ENCODE results near the gene FNIP1. TPM values are rescaled to one million over a fixed set of nuclear protein-coding genes. Genes with fewer than 3 reads are reported as not detected.
"Not testable (repeated sequence)": the region's sequence is repeated elsewhere in the genome, so short reads cannot be mapped to it uniquely, and the experiment has no call there.

FNIP1 gene
- polyA plus RNA-seq, 1 donor (not counting 4 experiments of a cell fraction or from before 2014, with no cell fraction given) = 14.6 TPM

DNA sequence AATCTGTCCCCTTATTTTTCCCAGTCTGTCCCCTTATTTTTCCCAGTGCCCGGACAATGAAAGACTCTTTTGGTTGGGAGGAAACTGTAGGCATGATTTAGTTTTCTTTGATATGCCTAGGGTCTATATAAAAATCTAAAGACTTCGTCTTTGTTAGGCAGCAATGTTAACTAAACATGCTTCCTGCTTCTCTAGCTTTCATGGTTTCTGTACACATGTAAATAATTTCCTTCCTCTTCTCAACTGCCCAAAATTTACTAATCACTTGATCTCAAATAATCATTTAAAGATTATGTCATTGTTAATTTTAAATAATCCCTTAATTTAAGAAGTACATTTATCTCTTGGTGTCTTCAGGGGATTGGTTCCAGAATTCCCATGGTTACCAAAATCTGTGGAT is 114.0 kb downstream of the FNIP1 start:
- dilution Hi-C loops (cut with MboI; ENCODE audit: extremely low pct_ligation_motif_present, low sequenced_read_pairs) = no loop called here
- H3K36me3 ChIP-seq (ENCODE audit: control insufficient read depth in 2 of 2, extremely low read depth in 1 of 2, insufficient read depth in 2 of 2, low read length in 2 of 2) = peaks cover 0 to 2% of the 10 kb centered on the region in 2 experiments
- H4K20me1 ChIP-seq (ENCODE audit: control insufficient read depth, extremely low read depth, insufficient read depth, low read length) = no peaks in the 10 kb centered on the region
- H3K9me1 ChIP-seq (ENCODE audit: control insufficient read depth, extremely low read depth, insufficient read depth, low read length) = no peaks in the 10 kb centered on the region
- H3K27me3 ChIP-seq (ENCODE audit: control insufficient read depth, extremely low read depth, insufficient read depth, low read length) = no peaks in the 10 kb centered on the region
- H3K9me3 ChIP-seq (ENCODE audit: control insufficient read depth, low read depth, low read length) = no peaks in the 10 kb centered on the region
- no peaks in the 10 kb centered on the region for H3K4me1 ChIP-seq (ENCODE audit: control insufficient read depth, extremely low read depth, insufficient read depth, low read length)
- no peak overlapping the region for H2AFZ ChIP-seq (ENCODE audit: control insufficient read depth, low read length)
- no peaks in the 10 kb centered on the region for H3K79me2 ChIP-seq (ENCODE audit: control insufficient read depth, insufficient read depth, low read length)
- DNase-seq (ENCODE audit: low read depth, low spot score) = no peak
- H3K27ac ChIP-seq (ENCODE audit: control insufficient read depth, insufficient read depth, low read length) = no peak overlapping the region
- FAIRE-seq = no peak
- no peak overlapping the region for H3K4me2 ChIP-seq (ENCODE audit: control insufficient read depth, extremely low read depth, insufficient read depth, low read depth, low read length)
- TF ChIP-seq, protein P1, sequence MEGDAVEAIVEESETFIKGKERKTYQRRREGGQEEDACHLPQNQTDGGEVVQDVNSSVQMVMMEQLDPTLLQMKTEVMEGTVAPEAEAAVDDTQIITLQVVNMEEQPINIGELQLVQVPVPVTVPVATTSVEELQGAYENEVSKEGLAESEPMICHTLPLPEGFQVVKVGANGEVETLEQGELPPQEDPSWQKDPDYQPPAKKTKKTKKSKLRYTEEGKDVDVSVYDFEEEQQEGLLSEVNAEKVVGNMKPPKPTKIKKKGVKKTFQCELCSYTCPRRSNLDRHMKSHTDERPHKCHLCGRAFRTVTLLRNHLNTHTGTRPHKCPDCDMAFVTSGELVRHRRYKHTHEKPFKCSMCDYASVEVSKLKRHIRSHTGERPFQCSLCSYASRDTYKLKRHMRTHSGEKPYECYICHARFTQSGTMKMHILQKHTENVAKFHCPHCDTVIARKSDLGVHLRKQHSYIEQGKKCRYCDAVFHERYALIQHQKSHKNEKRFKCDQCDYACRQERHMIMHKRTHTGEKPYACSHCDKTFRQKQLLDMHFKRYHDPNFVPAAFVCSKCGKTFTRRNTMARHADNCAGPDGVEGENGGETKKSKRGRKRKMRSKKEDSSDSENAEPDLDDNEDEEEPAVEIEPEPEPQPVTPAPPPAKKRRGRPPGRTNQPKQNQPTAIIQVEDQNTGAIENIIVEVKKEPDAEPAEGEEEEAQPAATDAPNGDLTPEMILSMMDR (optimal IDR thresholded peaks at IDR 0.05 in 1 of 3, IDR thresholded peaks at IDR 0.05 in 1 of 3, conservative IDR thresholded peaks at IDR 0.05 in 1 of 3; ENCODE audit: extremely low read depth in 1 of 3, insufficient read depth in 2 of 3, low read length in 3 of 3) = no peak
- TF ChIP-seq EZH2 (IDR thresholded peaks at IDR 0.05; ENCODE audit: low read length) = no peak
- H3K4me3 ChIP-seq (ENCODE audit: control insufficient read depth in 2 of 3, extremely low read depth in 1 of 3, insufficient read depth in 2 of 3, low read depth in 1 of 3, low read length in 3 of 3) = no peak overlapping the region
- no peak overlapping the region for H3K9ac ChIP-seq (ENCODE audit: control insufficient read depth, extremely low read depth, insufficient read depth, low read length)

DNA sequence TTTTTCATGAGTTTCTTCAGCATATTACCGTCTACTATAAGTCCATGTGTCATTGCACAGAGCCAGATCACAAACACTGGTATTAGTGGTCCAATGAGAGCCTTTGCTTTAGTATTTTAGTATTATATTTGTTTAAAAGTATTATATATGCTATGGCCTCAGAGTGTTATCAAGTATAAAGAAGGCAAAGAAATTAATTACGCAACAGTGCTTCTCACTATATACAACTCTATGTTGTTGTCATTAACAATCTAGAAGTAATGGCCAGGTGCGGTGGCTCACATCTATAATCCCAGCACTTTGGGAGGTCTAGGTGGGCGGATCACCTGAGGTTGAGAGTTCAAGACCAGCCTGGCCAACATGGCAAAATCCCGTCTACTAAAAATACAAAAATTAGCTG is 114.6 kb downstream of the FNIP1 start:
- H3K27me3 ChIP-seq (ENCODE audit: control insufficient read depth, extremely low read depth, insufficient read depth, low read length) = no peaks in the 10 kb centered on the region
- dilution Hi-C loops (cut with MboI; ENCODE audit: extremely low pct_ligation_motif_present, low sequenced_read_pairs) = no loop called here
- no peak for FAIRE-seq

DNA sequence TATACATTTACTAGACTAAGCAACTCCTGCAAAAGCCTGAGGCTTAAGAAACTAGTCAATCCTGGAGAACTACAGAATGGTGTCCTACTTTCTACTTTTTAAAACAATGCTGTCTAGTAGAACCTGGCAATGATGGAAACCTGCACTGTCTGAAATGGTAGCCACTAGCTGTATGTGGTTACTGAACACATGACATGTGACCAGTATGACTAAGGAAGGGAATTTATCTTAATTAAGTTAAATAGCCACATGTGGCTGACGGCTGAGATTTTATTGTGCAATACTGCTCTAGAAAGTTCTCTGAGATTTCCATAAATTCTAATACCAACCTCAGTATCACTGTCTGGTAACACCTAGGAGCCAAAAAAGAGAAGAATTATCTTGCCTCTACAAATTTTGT is 116.9 kb downstream of the FNIP1 start:
- DNase-seq (ENCODE audit: low read depth, low spot score) (no peak), FAIRE-seq (no peak)
- Histone ChIP-seq H3K9ac (ENCODE audit: control insufficient read depth, extremely low read depth, insufficient read depth, low read length) (no peak overlapping the region), H3K9me1 (ENCODE audit: control insufficient read depth, extremely low read depth, insufficient read depth, low read length) (no peaks in the 10 kb centered on the region), H2AFZ (ENCODE audit: control insufficient read depth, low read length) (no peak overlapping the region), H3K9me3 (ENCODE audit: control insufficient read depth, low read depth, low read length) (no peaks in the 10 kb centered on the region), H3K4me3 (ENCODE audit: control insufficient read depth in 2 of 3, extremely low read depth in 1 of 3, insufficient read depth in 2 of 3, low read depth in 1 of 3, low read length in 3 of 3) (no peak overlapping the region), H3K4me1 (ENCODE audit: control insufficient read depth, extremely low read depth, insufficient read depth, low read length) (no peaks in the 10 kb centered on the region), H4K20me1 (ENCODE audit: control insufficient read depth, extremely low read depth, insufficient read depth, low read length) (no peaks in the 10 kb centered on the region), H3K4me2 (ENCODE audit: control insufficient read depth, extremely low read depth, insufficient read depth, low read depth, low read length) (no peak overlapping the region), H3K27ac (ENCODE audit: control insufficient read depth, insufficient read depth, low read length) (no peak overlapping the region), H3K27me3 (ENCODE audit: control insufficient read depth, extremely low read depth, insufficient read depth, low read length) (no peaks in the 10 kb centered on the region), H3K36me3 (ENCODE audit: control insufficient read depth in 2 of 2, extremely low read depth in 1 of 2, insufficient read depth in 2 of 2, low read length in 2 of 2) (peaks cover 4 to 12% of the 10 kb centered on the region in 2 experiments), H3K79me2 (ENCODE audit: control insufficient read depth, insufficient read depth, low read length) (no peaks in the 10 kb centered on the region)
- TF ChIP-seq, protein P1 (optimal IDR thresholded peaks at IDR 0.05 in 1 of 3, IDR thresholded peaks at IDR 0.05 in 1 of 3, conservative IDR thresholded peaks at IDR 0.05 in 1 of 3; ENCODE audit: extremely low read depth in 1 of 3, insufficient read depth in 2 of 3, low read length in 3 of 3) = no peak
- no peak for TF ChIP-seq EZH2 (IDR thresholded peaks at IDR 0.05; ENCODE audit: low read length)
- dilution Hi-C loops (cut with MboI; ENCODE audit: extremely low pct_ligation_motif_present, low sequenced_read_pairs) = no loop called here

More for the DNA sequence above, 114.6 kb downstream of the FNIP1 start:
- no peak for TF ChIP-seq EZH2 (IDR thresholded peaks at IDR 0.05; ENCODE audit: low read length)
- Histone ChIP-seq H4K20me1 (ENCODE audit: control insufficient read depth, extremely low read depth, insufficient read depth, low read length) (no peaks in the 10 kb centered on the region), H3K4me3 (ENCODE audit: control insufficient read depth in 2 of 3, extremely low read depth in 1 of 3, insufficient read depth in 2 of 3, low read depth in 1 of 3, low read length in 3 of 3) (no peak overlapping the region), H3K4me2 (ENCODE audit: control insufficient read depth, extremely low read depth, insufficient read depth, low read depth, low read length) (no peak overlapping the region), H3K79me2 (ENCODE audit: control insufficient read depth, insufficient read depth, low read length) (no peaks in the 10 kb centered on the region), H3K9me1 (ENCODE audit: control insufficient read depth, extremely low read depth, insufficient read depth, low read length) (no peaks in the 10 kb centered on the region), H2AFZ (ENCODE audit: control insufficient read depth, low read length) (no peak overlapping the region), H3K9ac (ENCODE audit: control insufficient read depth, extremely low read depth, insufficient read depth, low read length) (no peak overlapping the region), H3K36me3 (ENCODE audit: control insufficient read depth in 2 of 2, extremely low read depth in 1 of 2, insufficient read depth in 2 of 2, low read length in 2 of 2) (peaks cover 0 to 5% of the 10 kb centered on the region in 2 experiments), H3K27ac (ENCODE audit: control insufficient read depth, insufficient read depth, low read length) (no peak overlapping the region), H3K9me3 (ENCODE audit: control insufficient read depth, low read depth, low read length) (no peaks in the 10 kb centered on the region), H3K4me1 (ENCODE audit: control insufficient read depth, extremely low read depth, insufficient read depth, low read length) (no peaks in the 10 kb centered on the region)
- no peak for DNase-seq (ENCODE audit: low read depth, low spot score)

DNA sequence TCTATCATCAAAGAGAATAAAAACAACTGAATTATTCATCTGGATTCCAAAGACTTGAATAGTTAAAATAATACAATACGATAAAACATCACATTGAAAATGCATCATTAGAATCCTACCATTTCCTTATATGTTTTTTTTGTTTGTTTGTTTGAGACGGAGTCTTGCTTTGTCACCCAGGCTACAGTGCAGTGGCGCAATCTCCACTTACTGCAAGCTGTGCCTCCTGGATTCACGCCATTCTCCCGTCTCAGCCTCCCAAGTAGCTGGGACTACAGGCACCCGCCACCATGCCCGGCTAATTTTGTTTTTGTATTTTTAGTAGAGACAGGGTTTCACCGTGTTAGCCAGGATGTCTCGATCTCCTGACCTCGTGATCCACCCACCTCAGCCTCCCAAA is 118.5 kb downstream of the FNIP1 start:
- H3K27me3 ChIP-seq (ENCODE audit: control insufficient read depth, extremely low read depth, insufficient read depth, low read length); H3K4me1 ChIP-seq (ENCODE audit: control insufficient read depth, extremely low read depth, insufficient read depth, low read length); H3K4me2 ChIP-seq (ENCODE audit: control insufficient read depth, extremely low read depth, insufficient read depth, low read depth, low read length); FAIRE-seq; H3K4me3 ChIP-seq (ENCODE audit: control insufficient read depth in 2 of 3, extremely low read depth in 1 of 3, insufficient read depth in 2 of 3, low read depth in 1 of 3, low read length in 3 of 3); H3K27ac ChIP-seq (ENCODE audit: control insufficient read depth, insufficient read depth, low read length); H2AFZ ChIP-seq (ENCODE audit: control insufficient read depth, low read length); H3K9me1 ChIP-seq (ENCODE audit: control insufficient read depth, extremely low read depth, insufficient read depth, low read length); DNase-seq (ENCODE audit: low read depth, low spot score); H3K9me3 ChIP-seq (ENCODE audit: control insufficient read depth, low read depth, low read length); H4K20me1 ChIP-seq (ENCODE audit: control insufficient read depth, extremely low read depth, insufficient read depth, low read length); H3K9ac ChIP-seq (ENCODE audit: control insufficient read depth, extremely low read depth, insufficient read depth, low read length); dilution Hi-C loops (cut with MboI; ENCODE audit: extremely low pct_ligation_motif_present, low sequenced_read_pairs); H3K79me2 ChIP-seq (ENCODE audit: control insufficient read depth, insufficient read depth, low read length): not testable (repeated sequence)
- H3K36me3 ChIP-seq (ENCODE audit: control insufficient read depth in 2 of 2, extremely low read depth in 1 of 2, insufficient read depth in 2 of 2, low read length in 2 of 2) = peaks cover 7 to 15% of the 10 kb centered on the region in 2 experiments

Data from keratinocyte (primary cell).